Progenitor cell of endocrine pancreas (in vitro differentiated cells): ENCODE data around the gene TSPO2. TPM values are rescaled to one million over a fixed set of nuclear protein-coding genes. Genes with fewer than 3 reads are reported as not detected.

Experiments used
- DNase-seq: peaks from one replicate; pipeline ENCODE4 v3.0.0; 2021; ENCODE audit warnings: low spot score; ENCODE audit not compliant: unreplicated experiment
- H3K27ac Mint-ChIP-seq: 2 replicates; pipeline ENCODE4 v1.8.0; 2021; ENCODE audit warnings: mild to moderate bottlenecking, moderate library complexity, mixed read lengths
- H3K27me3 Mint-ChIP-seq: 2 replicates; pipeline ENCODE4 v1.8.0; 2021; ENCODE audit warnings: mixed read lengths
- H3K36me3 Mint-ChIP-seq: 2 replicates; pipeline ENCODE4 v1.8.0; 2022; ENCODE audit warnings: mixed read lengths; ENCODE audit not compliant: insufficient read depth
- H3K4me1 Mint-ChIP-seq: 2 replicates; pipeline ENCODE4 v1.8.0; 2021; ENCODE audit warnings: low read depth, mixed read lengths
- H3K4me3 Mint-ChIP-seq: 2 replicates; pipeline ENCODE4 v1.8.0; 2021; ENCODE audit warnings: low read depth, mild to moderate bottlenecking, moderate library complexity, mixed read lengths
- H3K9me3 Mint-ChIP-seq: 2 replicates; pipeline ENCODE4 v1.8.0; 2021; ENCODE audit warnings: low read depth, mixed read lengths
- total RNA-seq: library from RNA; stranded (reverse); gene quantifications from 2 replicates; pipeline ENCODE4 v1.2.1, GENCODE V29; 2021
- TF ChIP-seq, protein P1 (sequence below): fragments of 200-600 bp; sonication (generic); IDR thresholded peaks from one replicate; pipeline ENCODE4 v1.5.0; 2021; ENCODE audit warnings: antibody characterized with exemption, mild to moderate bottlenecking; ENCODE audit not compliant: unreplicated experiment

The TSPO2 gene
- total RNA-seq, 1 donor from 2014 or later, result not detected

DNA sequence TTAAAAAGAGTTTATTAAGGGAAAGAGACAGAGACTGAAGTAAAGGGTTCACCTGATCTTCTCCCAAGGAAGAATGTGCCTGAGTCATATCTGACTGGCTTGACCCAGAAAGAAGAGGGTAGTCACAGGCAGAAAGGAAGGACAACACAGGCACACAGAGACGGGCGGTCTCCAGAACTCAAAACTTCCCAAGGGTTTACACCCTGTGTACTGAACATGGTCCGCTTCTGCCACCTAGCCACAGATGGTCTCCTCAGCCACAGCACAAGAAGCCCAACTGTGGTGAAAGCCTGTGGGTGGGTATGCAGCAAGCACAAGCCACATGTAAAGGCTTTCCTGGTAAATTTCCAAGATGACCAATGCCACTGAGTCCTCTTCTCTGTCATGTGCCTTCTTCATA, 20.4 kb upstream of the TSPO2 start:
- no peak overlapping the region for H3K27ac Mint-ChIP-seq

DNA sequence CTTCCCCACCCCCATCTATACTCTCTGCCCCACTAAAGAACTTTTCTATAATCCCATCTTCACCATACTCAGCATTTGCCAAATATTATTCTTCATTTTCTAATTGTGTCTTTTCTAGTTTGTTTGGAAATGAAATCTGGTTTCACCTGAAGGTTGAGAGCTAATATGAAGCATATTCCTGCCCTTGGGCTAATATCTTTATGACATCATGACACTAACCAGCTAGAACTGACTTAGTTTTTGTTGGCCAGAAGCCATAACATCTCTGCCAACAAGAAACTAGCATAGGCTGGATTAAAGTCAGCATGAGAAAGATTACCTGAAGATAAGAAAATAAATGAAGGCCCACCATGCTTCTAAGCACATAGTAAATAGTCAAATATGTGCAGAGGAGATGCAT, 20.0 kb upstream of the TSPO2 start:
- H3K4me1 Mint-ChIP-seq, result peaks cover 11% of the 10 kb centered on the region
- H3K9me3 Mint-ChIP-seq, result peaks cover 2% of the 10 kb centered on the region
- H3K36me3 Mint-ChIP-seq, result peaks cover 15% of the 10 kb centered on the region
- H3K27me3 Mint-ChIP-seq, result no peaks in the 10 kb centered on the region
- no peak overlapping the region for H3K27ac Mint-ChIP-seq
- no peak overlapping the region for H3K4me3 Mint-ChIP-seq
- DNase-seq, result no peak
- TF ChIP-seq, protein P1, sequence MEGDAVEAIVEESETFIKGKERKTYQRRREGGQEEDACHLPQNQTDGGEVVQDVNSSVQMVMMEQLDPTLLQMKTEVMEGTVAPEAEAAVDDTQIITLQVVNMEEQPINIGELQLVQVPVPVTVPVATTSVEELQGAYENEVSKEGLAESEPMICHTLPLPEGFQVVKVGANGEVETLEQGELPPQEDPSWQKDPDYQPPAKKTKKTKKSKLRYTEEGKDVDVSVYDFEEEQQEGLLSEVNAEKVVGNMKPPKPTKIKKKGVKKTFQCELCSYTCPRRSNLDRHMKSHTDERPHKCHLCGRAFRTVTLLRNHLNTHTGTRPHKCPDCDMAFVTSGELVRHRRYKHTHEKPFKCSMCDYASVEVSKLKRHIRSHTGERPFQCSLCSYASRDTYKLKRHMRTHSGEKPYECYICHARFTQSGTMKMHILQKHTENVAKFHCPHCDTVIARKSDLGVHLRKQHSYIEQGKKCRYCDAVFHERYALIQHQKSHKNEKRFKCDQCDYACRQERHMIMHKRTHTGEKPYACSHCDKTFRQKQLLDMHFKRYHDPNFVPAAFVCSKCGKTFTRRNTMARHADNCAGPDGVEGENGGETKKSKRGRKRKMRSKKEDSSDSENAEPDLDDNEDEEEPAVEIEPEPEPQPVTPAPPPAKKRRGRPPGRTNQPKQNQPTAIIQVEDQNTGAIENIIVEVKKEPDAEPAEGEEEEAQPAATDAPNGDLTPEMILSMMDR, result no peak

More for the DNA sequence above, 20.4 kb upstream of the TSPO2 start:
- no peak for DNase-seq
- H3K27me3 Mint-ChIP-seq, result no peaks in the 10 kb centered on the region
- H3K4me1 Mint-ChIP-seq, result peaks cover 7% of the 10 kb centered on the region
- H3K4me3 Mint-ChIP-seq, result no peak overlapping the region
- TF ChIP-seq, protein P1, result no peak
- H3K36me3 Mint-ChIP-seq, result peaks cover 15% of the 10 kb centered on the region
- peaks cover 2% of the 10 kb centered on the region for H3K9me3 Mint-ChIP-seq

DNA sequence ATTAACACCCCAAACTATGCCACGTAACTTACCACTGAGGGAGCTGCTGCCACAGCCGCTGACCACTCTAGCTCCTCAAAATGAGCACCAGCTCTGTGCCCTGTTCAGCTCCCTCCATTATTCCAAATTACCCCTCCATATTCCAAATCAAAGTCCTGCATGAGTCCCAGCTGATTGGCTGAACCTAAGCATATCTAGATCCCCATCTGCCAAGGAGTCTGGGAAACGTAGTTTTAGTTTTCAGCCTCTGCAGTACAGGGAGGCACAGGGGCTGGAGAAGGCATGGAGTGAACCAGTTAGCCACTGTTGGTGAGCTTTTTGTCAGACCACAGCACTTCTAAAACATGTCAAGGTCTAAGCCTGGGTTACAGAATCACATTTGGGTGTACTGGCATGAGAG, 19.2 kb upstream of the TSPO2 start:
- H3K27ac Mint-ChIP-seq, result no peak overlapping the region
- DNase-seq, result no peak
- peaks cover 11% of the 10 kb centered on the region for H3K4me1 Mint-ChIP-seq

DNA sequence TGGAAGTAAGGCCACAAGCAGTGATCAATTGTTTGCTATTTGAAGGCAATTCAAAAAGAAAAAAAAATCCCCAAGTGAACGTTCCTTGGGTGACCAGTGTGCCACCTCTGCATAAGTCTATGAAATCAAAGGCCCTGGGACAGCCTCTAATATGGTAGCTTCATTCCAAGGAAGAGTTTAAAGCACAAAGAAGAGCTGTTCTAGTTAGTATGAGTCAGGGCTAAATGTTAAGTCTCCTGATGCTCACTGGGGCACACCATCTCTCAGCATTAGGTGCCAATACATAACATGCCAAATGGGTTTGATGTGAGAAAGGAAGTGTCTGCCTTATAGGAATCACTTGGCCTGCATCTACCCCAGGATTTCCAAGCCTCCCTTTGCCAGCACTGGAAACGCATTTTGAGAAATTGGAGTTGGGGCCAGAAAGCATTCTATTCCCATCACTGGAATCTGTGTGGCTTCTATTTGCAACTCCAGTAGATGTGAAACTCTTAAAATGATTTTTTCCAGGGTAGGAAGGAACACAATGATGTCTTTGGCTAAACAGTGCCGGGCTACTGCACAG, 16.2 kb upstream of the TSPO2 start:
- peak overlapping the region; percentile 22 for H3K27ac Mint-ChIP-seq
- peaks cover 7% of the 10 kb centered on the region for H3K36me3 Mint-ChIP-seq
- TF ChIP-seq, protein P1, result no peak
- DNase-seq, result no peak
- H3K9me3 Mint-ChIP-seq, result no peaks in the 10 kb centered on the region
- peak overlapping the region; percentile 61 for H3K4me3 Mint-ChIP-seq
- H3K27me3 Mint-ChIP-seq, result no peaks in the 10 kb centered on the region
- H3K4me1 Mint-ChIP-seq, result peaks cover 20% of the 10 kb centered on the region

More for the DNA sequence above, 19.2 kb upstream of the TSPO2 start:
- Mint-ChIP-seq H3K9me3 (peaks cover 2% of the 10 kb centered on the region), H3K36me3 (peaks cover 15% of the 10 kb centered on the region), H3K27me3 (no peaks in the 10 kb centered on the region), H3K4me3 (no peak overlapping the region)
- TF ChIP-seq, protein P1, result no peak

DNA sequence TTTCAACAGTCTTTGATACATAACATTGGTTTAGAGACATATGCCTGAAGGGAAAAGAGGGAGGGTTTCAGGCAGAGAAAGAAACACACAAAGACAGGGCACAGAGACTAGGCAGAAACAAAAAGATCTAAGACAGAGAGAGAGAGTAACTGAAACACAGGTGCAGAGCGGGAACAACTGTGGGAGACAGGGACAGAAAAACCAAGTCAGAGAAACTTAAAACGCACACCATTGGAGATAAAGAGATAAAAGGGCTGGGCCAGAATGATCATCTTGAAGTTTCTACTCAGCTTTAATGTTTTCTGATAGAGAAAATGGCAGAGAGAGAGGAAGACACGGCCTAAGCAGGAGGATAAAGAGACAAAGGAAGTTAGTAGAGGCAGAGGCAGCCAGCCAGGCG, 15.0 kb upstream of the TSPO2 start:
- peaks cover 20% of the 10 kb centered on the region for H3K4me1 Mint-ChIP-seq
- peaks cover 7% of the 10 kb centered on the region for H3K36me3 Mint-ChIP-seq
- H3K4me3 Mint-ChIP-seq, result peak overlapping the region; percentile 89
- DNase-seq, result no peak
- H3K9me3 Mint-ChIP-seq, result no peaks in the 10 kb centered on the region
- TF ChIP-seq, protein P1, result no peak
- peak overlapping the region; percentile 96 for H3K27ac Mint-ChIP-seq
- H3K27me3 Mint-ChIP-seq, result no peaks in the 10 kb centered on the region
